Prostate gland (tissue), 2 donors: ENCODE results near the gene CRABP2. TPM values are rescaled to one million over a fixed set of nuclear protein-coding genes. Genes with fewer than 3 reads are reported as not detected.

ENCODE experiments used
- DNase-seq: peaks from one replicate; pipeline ENCODE4 v3.0.0-alpha.2; 2019; ENCODE audit warnings: low spot score
- H3K27ac ChIP-seq, 2 donors: fragments of 200-600 bp; sonication (generic); 2 replicates each; pipeline ENCODE4 v1.5.1; 2017 to 2019
- H3K27me3 ChIP-seq: fragments of 200-600 bp; sonication (generic); replicated peaks from 2 replicates; pipeline ENCODE4 v1.5.1; 2019; ENCODE audit not compliant: insufficient read depth
- H3K36me3 ChIP-seq, 2 donors: fragments of 200-600 bp; sonication (generic); 1 replicate in 1 of 2; 2 replicates in 1 of 2; pipeline versions ENCODE4 v1.5.1 to v1.8.1; 2017 to 2019
- H3K4me1 ChIP-seq: fragments of 200-600 bp; sonication (generic); replicated peaks from 2 replicates; pipeline ENCODE4 v1.5.1; 2019
- H3K4me3 ChIP-seq, 2 donors: fragments of 200-600 bp; sonication (generic); 2 replicates each; pipeline ENCODE4 v1.5.1; 2017 to 2019
- H3K9me3 ChIP-seq: fragments of 200-600 bp; sonication (generic); 2 replicates; pipeline ENCODE4 v1.5.1; 2017
- POLR2A ChIP-seq: fragments of 450-650 bp; IDR thresholded peaks from one replicate; pipeline ENCODE4 v1.6.1; 2016; ENCODE audit warnings: antibody characterized with exemption, mild to moderate bottlenecking
- POLR2AphosphoS5 ChIP-seq: sonication (generic); formaldehyde crosslinking; IDR thresholded peaks from one replicate; pipeline ENCODE4 v1.6.1; 2017; ENCODE audit warnings: antibody characterized with exemption
- WGBS: methylation state at CpG from one replicate; pipeline ENCODE4 v1.1.5; 2018; 5-methylcytosine and 5-hydroxymethylcytosine counted together
- intact Hi-C: fragments of 100-400 bp; cut with DNase I; formaldehyde crosslinking; loops from one replicate; pipeline ENCODE4 v1.14.2; 2022
- total RNA-seq, 2 donors: library from RNA; depleted of rRNA; stranded (reverse); fragments of >200 nt; gene quantifications; one replicate each; pipeline ENCODE4 v1.1.0, GENCODE V29; 2016
- TF ChIP-seq, protein P1 (sequence below), 4 experiments: fragments of 200-600 bp in 2 of 4; fragments of 450-650 bp in 2 of 4; sonication (generic) in 2 of 4; IDR thresholded peaks; 1 replicate in 3 of 4; 2 replicates in 1 of 4; pipeline ENCODE4 v1.5.1; 2016 to 2019; ENCODE audit warnings: antibody characterized with exemption in 4 of 4, mild to moderate bottlenecking in 2 of 4, moderate library complexity in 2 of 4

Gene CRABP2
- total RNA-seq, 2 donors from 2014 or later, result 27.3 to 30.8 TPM

DNA sequence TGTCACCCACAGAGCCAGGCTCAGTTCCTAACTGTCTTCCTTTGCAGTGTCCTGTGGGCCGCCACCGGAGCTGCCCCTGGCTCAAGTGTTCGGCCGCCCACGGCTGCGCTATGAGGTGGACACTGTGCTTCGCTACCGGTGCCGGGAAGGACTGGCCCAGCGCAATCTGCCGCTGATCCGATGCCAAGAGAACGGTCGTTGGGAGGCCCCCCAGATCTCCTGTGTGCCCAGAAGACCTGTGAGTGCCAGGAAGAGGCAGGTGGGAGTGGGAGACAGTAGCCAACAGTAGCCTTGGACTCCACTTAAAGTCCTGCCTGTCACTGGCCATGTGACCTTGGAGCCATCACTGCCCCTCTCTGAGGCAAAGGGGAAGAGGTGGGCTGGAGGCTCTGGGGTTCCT, 46.9 kb downstream of the CRABP2 start:
- WGBS, result 91% methylated on average over 14 of the region's 14 CpGs
- no peaks in the 10 kb centered on the region for H3K36me3 ChIP-seq
- H3K27ac ChIP-seq, result no peak overlapping the region
- H3K27me3 ChIP-seq, result peaks cover 2% of the 10 kb centered on the region
- intact Hi-C loops, result loop anchor here (5.0 kb wide), 1 partner anchor 271 kb away; no protein-coding TSS in a partner anchor
- no peak overlapping the region for H3K4me3 ChIP-seq
- H3K9me3 ChIP-seq, result no peaks in the 10 kb centered on the region
- no peak for DNase-seq
- TF ChIP-seq POLR2A, result no peak
- TF ChIP-seq POLR2AphosphoS5, result no peak
- TF ChIP-seq, protein P1, sequence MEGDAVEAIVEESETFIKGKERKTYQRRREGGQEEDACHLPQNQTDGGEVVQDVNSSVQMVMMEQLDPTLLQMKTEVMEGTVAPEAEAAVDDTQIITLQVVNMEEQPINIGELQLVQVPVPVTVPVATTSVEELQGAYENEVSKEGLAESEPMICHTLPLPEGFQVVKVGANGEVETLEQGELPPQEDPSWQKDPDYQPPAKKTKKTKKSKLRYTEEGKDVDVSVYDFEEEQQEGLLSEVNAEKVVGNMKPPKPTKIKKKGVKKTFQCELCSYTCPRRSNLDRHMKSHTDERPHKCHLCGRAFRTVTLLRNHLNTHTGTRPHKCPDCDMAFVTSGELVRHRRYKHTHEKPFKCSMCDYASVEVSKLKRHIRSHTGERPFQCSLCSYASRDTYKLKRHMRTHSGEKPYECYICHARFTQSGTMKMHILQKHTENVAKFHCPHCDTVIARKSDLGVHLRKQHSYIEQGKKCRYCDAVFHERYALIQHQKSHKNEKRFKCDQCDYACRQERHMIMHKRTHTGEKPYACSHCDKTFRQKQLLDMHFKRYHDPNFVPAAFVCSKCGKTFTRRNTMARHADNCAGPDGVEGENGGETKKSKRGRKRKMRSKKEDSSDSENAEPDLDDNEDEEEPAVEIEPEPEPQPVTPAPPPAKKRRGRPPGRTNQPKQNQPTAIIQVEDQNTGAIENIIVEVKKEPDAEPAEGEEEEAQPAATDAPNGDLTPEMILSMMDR (IDR thresholded peaks at IDR 0.05), result no peak
- peaks cover 7% of the 10 kb centered on the region for H3K4me1 ChIP-seq

DNA sequence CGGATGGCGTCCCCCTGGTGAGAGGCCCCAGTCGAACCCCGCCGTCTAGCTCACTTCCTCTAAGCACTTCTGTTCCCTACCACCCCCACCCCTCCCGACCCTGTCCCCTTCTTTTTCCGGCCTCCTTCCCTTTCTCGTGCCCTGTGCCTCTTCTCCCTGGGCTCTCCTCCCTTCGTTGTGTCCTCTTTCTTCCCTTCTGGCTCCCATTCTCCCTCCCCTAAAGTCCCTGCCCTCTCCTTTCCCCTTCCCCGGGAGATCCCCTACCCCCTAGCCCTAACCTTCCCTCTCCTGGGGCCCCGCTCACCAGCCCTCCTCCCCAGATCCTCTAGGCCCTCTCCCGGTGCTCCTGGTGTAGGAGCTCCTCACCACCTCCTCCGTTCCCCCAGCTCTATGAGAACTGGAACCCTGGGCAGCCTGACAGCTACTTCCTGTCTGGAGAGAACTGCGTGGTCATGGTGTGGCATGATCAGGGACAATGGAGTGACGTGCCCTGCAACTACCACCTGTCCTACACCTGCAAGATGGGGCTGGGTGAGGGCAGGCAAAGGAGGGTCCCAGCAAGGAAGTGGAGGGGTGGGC, 47.6 kb downstream of the CRABP2 start:
- TF ChIP-seq, protein P1 (IDR thresholded peaks at IDR 0.05), result no peak
- TF ChIP-seq POLR2A, result no peak
- no peak for TF ChIP-seq POLR2AphosphoS5
- intact Hi-C loops, result loop anchor here (1.0 to 5.0 kb wide), 3 partner anchors 32 to 271 kb away; no protein-coding TSS in a partner anchor
- no peak overlapping the region for H3K4me3 ChIP-seq
- no peak overlapping the region for H3K27ac ChIP-seq
- DNase-seq, result no peak
- H3K4me1 ChIP-seq, result peaks cover 7% of the 10 kb centered on the region
- WGBS, result 16% methylated on average over 15 of the region's 15 CpGs
- peaks cover 2% of the 10 kb centered on the region for H3K27me3 ChIP-seq
- no peaks in the 10 kb centered on the region for H3K36me3 ChIP-seq
- H3K9me3 ChIP-seq, result no peaks in the 10 kb centered on the region

DNA sequence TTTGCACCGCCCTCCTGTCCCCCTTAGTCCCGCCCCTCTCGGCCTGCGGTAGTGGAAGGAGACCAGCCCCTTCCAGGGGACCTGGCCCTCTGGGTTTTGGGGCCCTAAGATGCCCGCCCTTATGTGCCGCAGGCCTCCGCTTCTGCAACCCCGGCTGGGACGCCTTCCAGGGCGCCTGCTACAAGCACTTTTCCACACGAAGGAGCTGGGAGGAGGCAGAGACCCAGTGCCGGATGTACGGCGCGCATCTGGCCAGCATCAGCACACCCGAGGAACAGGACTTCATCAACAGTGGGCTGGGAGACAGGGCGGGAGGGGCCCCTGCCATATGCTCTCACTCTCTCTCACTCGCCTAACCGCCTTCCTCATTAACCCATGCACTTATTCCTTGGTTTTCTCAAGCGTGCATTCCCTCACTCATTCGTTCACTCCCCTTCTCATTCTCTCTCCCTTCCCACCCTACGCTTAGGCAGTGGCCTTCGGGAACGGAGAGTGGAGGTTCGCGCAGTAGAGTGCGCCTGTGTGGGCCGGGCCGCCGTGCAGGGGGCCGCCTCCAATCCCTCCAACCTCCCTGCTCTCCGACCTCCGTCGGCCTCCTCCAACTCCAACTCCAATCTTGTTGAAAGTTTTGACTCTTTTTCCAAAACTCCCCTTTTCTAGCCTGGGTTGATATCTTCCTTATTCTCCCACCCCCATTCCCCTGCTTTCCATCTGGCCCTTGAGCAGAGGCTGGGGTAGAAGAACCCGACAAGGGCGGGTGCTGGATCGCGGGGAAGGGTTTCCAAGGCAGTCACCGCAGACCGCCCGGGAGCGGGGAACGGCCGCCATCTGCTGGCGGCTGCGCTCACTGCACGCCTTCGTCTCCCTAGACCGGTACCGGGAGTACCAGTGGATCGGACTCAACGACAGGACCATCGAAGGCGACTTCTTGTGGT, 48.3 kb downstream of the CRABP2 start:
- peak overlapping the region in 1 of 2 donors; percentile 16 for H3K4me3 ChIP-seq

DNA sequence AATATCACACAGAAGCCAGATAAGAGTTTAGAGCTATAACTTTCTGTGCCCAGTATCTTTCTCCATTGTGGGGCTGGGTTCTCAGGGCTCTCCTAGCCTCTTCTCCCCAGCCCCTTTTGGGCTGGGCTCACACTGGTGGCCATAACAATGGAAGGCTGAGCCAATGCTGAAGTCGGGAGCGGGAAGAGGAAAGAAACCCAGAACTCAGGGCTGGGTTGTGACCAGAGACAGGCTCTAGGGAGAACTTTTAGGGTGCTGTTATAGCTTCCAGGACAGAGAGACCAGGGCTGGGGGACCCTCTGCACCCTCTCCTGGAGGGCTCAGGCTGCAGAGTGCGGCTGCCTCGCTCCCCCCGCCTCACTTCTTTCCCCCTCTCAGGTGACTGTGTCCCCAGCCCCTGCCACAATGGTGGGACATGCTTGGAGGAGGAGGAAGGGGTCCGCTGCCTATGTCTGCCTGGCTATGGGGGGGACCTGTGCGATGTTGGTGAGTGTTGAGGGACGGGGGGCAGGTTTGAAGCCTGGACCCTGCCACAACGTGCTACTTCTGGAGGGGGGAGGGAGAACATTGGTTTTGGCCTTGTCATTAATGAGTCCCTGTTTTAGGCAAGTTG, 49.4 kb downstream of the CRABP2 start:
- no peak overlapping the region for H3K4me3 ChIP-seq
- H3K9me3 ChIP-seq, result no peaks in the 10 kb centered on the region
- no peak for DNase-seq
- no peaks in the 10 kb centered on the region for H3K36me3 ChIP-seq
- peaks cover 2% of the 10 kb centered on the region for H3K27me3 ChIP-seq
- whole genome bisulfite sequencing, result 64% methylated on average over 9 of the region's 9 CpGs
- intact Hi-C loops, result loop anchor here (2.0 to 5.0 kb wide), 2 partner anchors 73 to 269 kb away; no protein-coding TSS in a partner anchor
- no peak overlapping the region for H3K27ac ChIP-seq
- TF ChIP-seq POLR2AphosphoS5 (no peak), POLR2A (no peak)
- TF ChIP-seq, protein P1 (IDR thresholded peaks at IDR 0.05), result no peak
- peaks cover 7% of the 10 kb centered on the region for H3K4me1 ChIP-seq

More for the DNA sequence above, 48.3 kb downstream of the CRABP2 start:
- intact Hi-C loops, result loop anchor here (1.0 to 5.0 kb wide), 3 partner anchors 31 to 270 kb away; no protein-coding TSS in a partner anchor
- WGBS, result 2% methylated on average over 54 of the region's 54 CpGs
- no peaks in the 10 kb centered on the region for H3K36me3 ChIP-seq
- H3K27ac ChIP-seq, result no peak overlapping the region
- DNase-seq, result peak; percentile 57
- H3K9me3 ChIP-seq, result no peaks in the 10 kb centered on the region
- TF ChIP-seq, protein P1 (IDR thresholded peaks at IDR 0.05), result peak; percentile 85 to 92 (median 88)
- no peak for TF ChIP-seq POLR2A
- H3K4me1 ChIP-seq, result peaks cover 7% of the 10 kb centered on the region
- peaks cover 2% of the 10 kb centered on the region for H3K27me3 ChIP-seq
